Panc1 (cell line): ENCODE data around the gene ZBTB46. TPM values are rescaled to one million over a fixed set of nuclear protein-coding genes. Genes with fewer than 3 reads are reported as not detected.

ENCODE experiments used
- ATAC-seq: fragments of 200-7000 bp; cut with Tn5 transposase; 2 replicates; pipeline ENCODE4 v1.9.1; 2020; ENCODE audit warnings: mild to moderate bottlenecking, moderate library complexity
- BruUV-seq: library from RNA; stranded (reverse); fragments of 400-500 nt; replicated peaks from 2 replicates; lab custom pipeline; 2021; lab: Mats Ljungman, UMichigan
- CTCF ChIA-PET: fragments of 300-600 bp; sonication (Branson Sonifier 250); formaldehyde crosslinking; loops from one replicate; lab custom pipeline; 2022; ENCODE audit warnings: antibody characterized with exemption; lab: Charles Lee
- POLR2A ChIA-PET: fragments of 300-600 bp; sonication (Branson Sonifier 250); formaldehyde crosslinking; loops from one replicate; lab custom pipeline; 2022; ENCODE audit warnings: antibody characterized with exemption; lab: Charles Lee
- DNase-seq: peaks from one replicate; pipeline ENCODE4 v3.0.0-alpha.2; 2010; ENCODE audit warnings: low read depth, low spot score
- H3K27ac ChIP-seq: 2 replicates; pipeline ENCODE4 v1.5.1; 2011; ENCODE audit warnings: mild to moderate bottlenecking, low read length, inconsistent platforms
- H3K27me3 ChIP-seq: fragments of 200-500 bp; sonication (Bioruptor generic); 2 replicates; pipeline ENCODE4 v1.6.0; 2014; ENCODE audit warnings: low read length, inconsistent platforms; ENCODE audit not compliant: control insufficient read depth, insufficient read depth
- H3K36me3 ChIP-seq: fragments of 200-500 bp; sonication (Bioruptor generic); 2 replicates; pipeline ENCODE4 v1.5.1; 2014; ENCODE audit warnings: inconsistent platforms, mild to moderate bottlenecking, low read length, moderate library complexity; ENCODE audit not compliant: control insufficient read depth, insufficient read depth
- H3K4me1 ChIP-seq: 2 replicates; pipeline ENCODE4 v1.5.1; 2011; ENCODE audit warnings: inconsistent platforms, mild to moderate bottlenecking, low read length, moderate library complexity; ENCODE audit not compliant: control insufficient read depth, insufficient read depth
- H3K4me3 ChIP-seq, 2 experiments: 2 replicates each; pipeline ENCODE4 v1.5.1; 2011 to 2012; ENCODE audit warnings: low read depth in 2 of 2, low read length in 2 of 2, mild to moderate bottlenecking in 2 of 2, inconsistent platforms in 1 of 2, moderate library complexity in 1 of 2
- H3K9me3 ChIP-seq: fragments of 200-500 bp; sonication (Bioruptor generic); 2 replicates; pipeline ENCODE4 v1.5.1; 2014; ENCODE audit warnings: low read depth, mild to moderate bottlenecking, inconsistent platforms, low read length, moderate library complexity; ENCODE audit not compliant: control insufficient read depth, insufficient read depth
- POLR2AphosphoS5 ChIP-seq: IDR thresholded peaks from 2 replicates; pipeline ENCODE4 v1.6.1; 2012; ENCODE audit warnings: mild to moderate bottlenecking, low read depth, low read length, moderate library complexity
- REST ChIP-seq, 2 experiments: IDR thresholded peaks; 2 replicates each; pipeline ENCODE4 v1.6.1; 2011 to 2012; ENCODE audit warnings: low read depth in 2 of 2, control low read depth in 1 of 2, low read length in 1 of 2, mild to moderate bottlenecking in 1 of 2, moderate library complexity in 1 of 2; ENCODE audit not compliant: insufficient read depth in 1 of 2
- SIN3A ChIP-seq: IDR thresholded peaks from 2 replicates; pipeline ENCODE4 v1.6.1; 2012; ENCODE audit warnings: low read depth, mild to moderate bottlenecking, low read length, moderate library complexity, borderline replicate concordance; ENCODE audit not compliant: insufficient read depth
- TCF7L2 ChIP-seq: IDR thresholded peaks from 2 replicates; pipeline ENCODE4 v1.6.1; 2011; ENCODE audit warnings: mild to moderate bottlenecking, low read depth, low read length, inconsistent platforms
- in situ Hi-C: cut with HindIII; loops from 2 replicates; pipeline ENCODE4 v1.10.0; 2016; ENCODE audit warnings: low sequenced_read_pairs, low pct_unique_long_range_greater_than_20kb
- intact Hi-C: fragments of 100-400 bp; cut with micrococcal nuclease; formaldehyde crosslinking; loops from one replicate; pipeline ENCODE4 v1.10.0; 2022; ENCODE audit not compliant: unreplicated experiment
- total RNA-seq: library from RNA; stranded (reverse); gene quantifications from one replicate; pipeline ENCODE4 v1.2.1, GENCODE V29; 2021; ENCODE audit not compliant: unreplicated experiment
- TF ChIP-seq, protein P1 (sequence below): fragments of 450-650 bp; IDR thresholded peaks from 2 replicates; pipeline ENCODE4 v1.5.1; 2017; ENCODE audit warnings: mild to moderate bottlenecking

ZBTB46 gene
- total RNA-seq, 1 experiment from 2014 or later, result 15.2 TPM

DNA sequence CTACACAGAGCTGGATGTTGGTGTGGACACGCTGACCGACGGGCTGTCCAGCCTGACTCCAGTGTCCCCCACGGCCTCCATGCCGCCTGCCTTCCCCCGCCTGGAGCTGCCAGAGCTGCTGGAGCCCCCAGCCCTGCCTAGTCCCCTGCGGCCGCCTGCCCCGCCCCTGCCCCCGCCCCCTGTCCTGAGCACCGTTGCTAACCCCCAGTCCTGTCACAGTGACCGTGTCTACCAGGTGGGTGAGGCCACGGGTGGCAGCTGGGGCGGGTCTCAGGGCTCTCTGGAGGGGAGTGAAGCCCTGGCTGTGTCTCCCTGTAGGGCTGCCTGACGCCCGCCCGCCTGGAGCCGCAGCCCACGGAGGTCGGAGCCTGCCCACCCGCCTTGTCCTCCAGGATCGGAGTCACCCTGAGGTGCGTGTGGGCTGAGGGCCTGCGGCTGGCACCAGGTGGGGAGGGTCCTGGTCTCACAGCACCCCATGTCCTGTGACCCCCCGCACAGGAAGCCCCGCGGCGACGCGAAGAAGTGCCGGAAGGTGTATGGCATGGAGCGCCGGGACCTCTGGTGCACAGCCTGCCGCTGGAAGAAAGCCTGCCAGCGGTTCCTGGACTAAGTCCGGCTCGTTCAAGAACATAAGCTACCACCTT is 88.6 kb downstream of the ZBTB46 start:
- POLR2A ChIA-PET, result no interaction called here
- DNase-seq (no peak), ATAC-seq (no peak)
- no peaks in the 10 kb centered on the region; the same call in 1 of the 2 replicates for H3K36me3 ChIP-seq
- H3K9me3 ChIP-seq, result no peaks in the 10 kb centered on the region
- no peak overlapping the region for H3K4me3 ChIP-seq
- no TSS peak for BruUV-seq
- in situ Hi-C loops, result no loop called here
- H3K4me1 ChIP-seq, result peaks cover 22% of the 10 kb centered on the region
- TF ChIP-seq REST (IDR thresholded peaks at IDR 0.05; ENCODE audit: insufficient read depth in 1 of 2, low read depth in 2 of 2, low read length in 1 of 2) (no peak), TCF7L2 (no peak), POLR2AphosphoS5 (no peak), SIN3A (no peak)
- TF ChIP-seq, protein P1, sequence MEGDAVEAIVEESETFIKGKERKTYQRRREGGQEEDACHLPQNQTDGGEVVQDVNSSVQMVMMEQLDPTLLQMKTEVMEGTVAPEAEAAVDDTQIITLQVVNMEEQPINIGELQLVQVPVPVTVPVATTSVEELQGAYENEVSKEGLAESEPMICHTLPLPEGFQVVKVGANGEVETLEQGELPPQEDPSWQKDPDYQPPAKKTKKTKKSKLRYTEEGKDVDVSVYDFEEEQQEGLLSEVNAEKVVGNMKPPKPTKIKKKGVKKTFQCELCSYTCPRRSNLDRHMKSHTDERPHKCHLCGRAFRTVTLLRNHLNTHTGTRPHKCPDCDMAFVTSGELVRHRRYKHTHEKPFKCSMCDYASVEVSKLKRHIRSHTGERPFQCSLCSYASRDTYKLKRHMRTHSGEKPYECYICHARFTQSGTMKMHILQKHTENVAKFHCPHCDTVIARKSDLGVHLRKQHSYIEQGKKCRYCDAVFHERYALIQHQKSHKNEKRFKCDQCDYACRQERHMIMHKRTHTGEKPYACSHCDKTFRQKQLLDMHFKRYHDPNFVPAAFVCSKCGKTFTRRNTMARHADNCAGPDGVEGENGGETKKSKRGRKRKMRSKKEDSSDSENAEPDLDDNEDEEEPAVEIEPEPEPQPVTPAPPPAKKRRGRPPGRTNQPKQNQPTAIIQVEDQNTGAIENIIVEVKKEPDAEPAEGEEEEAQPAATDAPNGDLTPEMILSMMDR, result no peak
- no peak overlapping the region for H3K27ac ChIP-seq
- intact Hi-C loops, result no loop called here
- CTCF ChIA-PET, result no interaction called here
- H3K27me3 ChIP-seq, result no peaks in the 10 kb centered on the region

DNA sequence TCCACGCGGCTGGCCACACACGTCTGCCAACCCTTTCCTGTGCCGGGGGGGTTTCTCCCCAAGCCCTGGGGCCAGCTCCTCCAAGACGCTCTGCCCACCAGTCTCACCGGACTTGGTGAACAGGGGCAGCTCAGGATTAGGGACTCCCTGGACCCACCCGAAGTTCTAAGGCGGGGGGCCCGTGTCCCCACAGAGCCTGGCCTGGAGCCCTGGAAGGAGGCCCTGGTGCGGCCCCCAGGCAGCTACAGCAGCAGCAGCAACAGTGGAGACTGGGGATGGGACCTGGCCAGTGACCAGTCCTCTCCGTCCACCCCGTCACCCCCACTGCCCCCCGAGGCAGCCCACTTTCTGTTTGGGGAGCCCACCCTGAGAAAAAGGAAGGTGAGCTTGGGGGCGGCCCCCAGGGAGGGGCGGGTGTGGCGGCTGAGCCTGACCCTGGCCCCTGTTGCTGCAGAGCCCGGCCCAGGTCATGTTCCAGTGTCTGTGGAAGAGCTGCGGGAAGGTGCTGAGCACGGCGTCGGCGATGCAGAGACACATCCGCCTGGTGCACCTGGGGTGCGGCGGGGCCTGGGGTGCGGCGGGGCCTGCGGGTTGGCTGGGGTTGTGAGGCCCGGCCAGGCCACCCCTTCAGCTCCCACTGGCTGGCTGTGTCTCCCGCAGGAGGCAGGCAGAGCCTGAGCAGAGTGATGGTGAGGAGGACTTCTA is 89.2 kb downstream of the ZBTB46 start:
- peak overlapping the region; percentile 63 to 66 for H3K4me3 ChIP-seq
- DNase-seq (no peak), ATAC-seq (no peak)
- ChIA-PET POLR2A (interaction anchor here (0.5 kb wide), 1 partner anchor 107 kb away, joined by 3 read pairs; no protein-coding TSS in a partner anchor), CTCF (interaction anchor here (0.6 kb wide), 1 partner anchor 32 kb away, joined by 3 read pairs; no protein-coding TSS in a partner anchor)
- H3K9me3 ChIP-seq, result no peaks in the 10 kb centered on the region
- peaks cover 28% of the 10 kb centered on the region for H3K4me1 ChIP-seq
- H3K36me3 ChIP-seq, result no peaks in the 10 kb centered on the region; the same call in 1 of the 2 replicates
- BruUV-seq, result no TSS peak
- no peaks in the 10 kb centered on the region for H3K27me3 ChIP-seq
- peak overlapping the region; percentile 77 for H3K27ac ChIP-seq
- in situ Hi-C loops (no loop called here), intact Hi-C loops (no loop called here)
- TF ChIP-seq SIN3A (no peak), POLR2AphosphoS5 (no peak), TCF7L2 (no peak), REST (IDR thresholded peaks at IDR 0.05; ENCODE audit: insufficient read depth in 1 of 2, low read depth in 2 of 2, low read length in 1 of 2) (no peak)
- TF ChIP-seq, protein P1, result no peak
